Amygdala (tissue), 56 donors: ENCODE measurements around the gene TMSB4X.
"Not testable (repeated sequence)": the region's sequence is repeated elsewhere in the genome, so short reads cannot be mapped to it uniquely, and the experiment has no call there.

Experiments
- DNase-seq, 56 donors: peaks; one replicate each; lab custom pipeline; 2025; lab: John Stamatoyannopoulos, UW

TMSB4X gene

GRCh38 chrX:12974305-12974795 lies 560 bp upstream of the TMSB4X start:
- DNase-seq = peak in 26 of 56 donors; percentile 2 to 50 (median 22)

DNA sequence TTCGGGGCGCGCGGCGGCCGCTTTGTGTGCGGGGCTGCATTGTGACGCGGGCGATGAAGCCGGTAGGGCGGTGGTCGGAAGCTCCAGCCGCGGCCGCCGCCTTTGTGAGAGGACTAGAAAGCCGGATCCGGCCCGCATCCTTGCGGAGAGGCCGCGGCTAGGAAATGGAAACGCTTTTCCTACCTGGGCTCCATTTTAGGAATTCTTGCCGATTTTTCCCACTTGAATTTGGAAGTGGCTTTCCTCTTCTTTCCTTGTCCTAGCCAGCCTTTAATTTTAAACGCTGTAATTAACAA lies 708 bp downstream of the TMSB4X start:
- DNase-seq = peak in 1 of 56 donors; percentile 21

GRCh38 chrX:12975991-12976558 lies 1.2 kb downstream of the TMSB4X start:
- peak in 26 of 56 donors; percentile 1 to 63 (median 14) for DNase-seq

GRCh38 chrX:12976819-12977732 lies 2.2 kb downstream of the TMSB4X start:
- DNase-seq = not testable (repeated sequence)

DNA sequence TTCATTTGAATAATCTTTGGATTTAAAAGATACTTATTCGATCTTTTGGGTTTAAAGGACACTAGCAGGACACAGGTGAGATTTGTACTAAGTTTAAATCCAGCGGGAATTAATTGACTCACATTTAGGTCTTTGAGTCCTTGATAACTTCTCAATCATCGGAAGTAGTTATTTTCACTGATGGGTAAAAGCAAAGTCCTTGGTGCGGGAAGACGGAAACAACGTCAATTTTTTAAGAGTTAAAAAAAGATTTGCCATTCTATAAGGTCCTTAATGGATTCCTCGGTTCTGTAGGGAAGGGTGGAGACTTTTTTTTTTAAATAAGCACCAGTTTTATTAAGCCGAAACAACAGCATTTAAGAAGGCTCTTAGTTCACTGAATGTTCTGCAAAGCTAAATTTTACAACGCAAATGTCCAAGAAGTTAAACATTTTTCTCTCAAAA lies 2.9 kb downstream of the TMSB4X start:
- no peak for DNase-seq

DNA sequence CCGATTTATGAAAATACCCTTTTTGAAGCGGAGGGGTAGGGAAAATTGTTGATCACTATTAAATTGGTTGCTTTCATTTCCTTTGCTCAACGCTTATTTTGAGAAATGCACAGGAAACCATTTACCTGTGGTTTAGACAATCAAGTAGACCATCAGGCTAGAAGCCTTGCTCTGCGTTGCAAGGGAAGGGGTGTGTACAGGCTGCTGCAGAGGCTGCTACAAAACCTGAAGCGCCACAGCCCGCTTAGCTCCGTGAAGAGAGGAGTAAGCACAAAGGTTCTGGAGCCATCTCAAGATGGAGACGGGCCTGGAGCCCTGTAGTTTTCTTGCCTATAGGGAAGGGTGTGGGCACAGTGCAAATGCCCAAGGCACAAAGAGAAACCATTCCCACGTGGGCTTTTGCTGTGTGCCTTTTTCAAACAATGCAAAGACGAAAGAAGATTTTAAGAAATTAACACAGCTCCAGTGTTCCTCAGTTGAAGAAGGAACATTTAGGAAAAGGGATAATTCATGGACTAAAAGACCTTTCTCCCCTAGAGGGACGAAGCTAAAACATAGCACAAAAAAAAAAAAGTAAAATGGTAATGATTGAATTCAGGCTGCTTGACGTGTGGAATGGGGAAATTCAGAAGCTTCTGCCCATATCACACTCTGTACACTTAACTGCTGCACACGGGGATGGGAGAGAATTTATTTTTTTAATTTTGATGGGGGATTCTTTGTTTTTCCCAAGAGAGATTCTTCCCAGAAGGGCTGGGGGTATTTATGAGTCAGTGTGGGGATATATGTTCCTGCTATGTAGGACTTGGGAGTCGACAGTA lies 3.5 kb downstream of the TMSB4X start:
- DNase-seq = peak in 16 of 56 donors; percentile 1 to 41 (median 8)

- no peak for DNase-seq
Observed at GRCh38 chrX:12979026-12979607, 4.2 kb downstream of the TMSB4X start.

- DNase-seq = no peak
Observed at GRCh38 chrX:12979616-12980015, 4.7 kb downstream of the TMSB4X start.

GRCh38 chrX:12980039-12980438 lies 5.1 kb downstream of the TMSB4X start:
- not testable (repeated sequence) for DNase-seq

- no peak for DNase-seq
Observed at GRCh38 chrX:12981880-12982279, 7.0 kb downstream of the TMSB4X start.

GRCh38 chrX:12984603-12985319 lies 9.9 kb downstream of the TMSB4X start:
- DNase-seq = peak in 1 of 56 donors; percentile 4

GRCh38 chrX:12985331-12985730 lies 10.4 kb downstream of the TMSB4X start:
- no peak for DNase-seq

GRCh38 chrX:12986164-12986779 lies 11.4 kb downstream of the TMSB4X start:
- DNase-seq = no peak

DNA sequence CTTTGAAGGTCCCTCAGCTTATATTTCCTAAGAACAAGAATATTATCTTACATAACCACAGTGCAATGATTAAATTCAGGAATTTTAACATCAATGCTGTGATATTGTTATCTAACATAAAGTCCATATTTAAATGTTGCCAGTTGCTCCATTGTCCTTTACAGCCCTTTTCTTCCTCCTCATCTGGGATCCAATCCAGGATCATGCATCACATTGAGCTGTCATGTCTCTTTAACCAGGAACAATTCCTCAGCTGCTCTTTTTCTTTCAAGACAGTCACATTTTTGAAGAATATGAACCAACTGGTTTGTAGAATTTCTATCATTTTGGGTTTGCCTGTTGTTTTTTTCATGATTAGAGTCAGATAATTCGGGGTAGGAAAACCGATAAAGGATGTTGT lies 12.0 kb downstream of the TMSB4X start:
- no peak for DNase-seq

DNA sequence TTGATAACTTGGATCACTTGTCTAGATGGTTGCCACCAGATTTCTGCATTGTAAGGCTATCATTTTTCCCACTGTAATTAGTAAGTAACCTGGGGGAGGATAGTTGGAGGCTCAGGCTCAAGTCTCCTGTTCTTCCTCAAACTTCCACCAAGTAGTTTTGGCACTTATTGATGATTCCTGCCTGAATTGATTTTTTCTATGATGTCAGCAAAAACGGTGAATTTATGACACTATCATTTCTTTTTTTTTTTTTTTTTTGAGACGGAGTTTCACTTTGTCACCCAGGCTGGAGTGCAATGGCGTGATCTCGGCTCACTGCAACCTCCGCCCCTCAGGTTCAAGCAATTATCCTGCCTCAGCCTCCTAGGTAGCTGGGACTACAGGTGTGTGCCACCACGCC lies 12.4 kb downstream of the TMSB4X start:
- DNase-seq = no peak

GRCh38 chrX:12987900-12988594 lies 13.1 kb downstream of the TMSB4X start:
- DNase-seq = no peak

DNA sequence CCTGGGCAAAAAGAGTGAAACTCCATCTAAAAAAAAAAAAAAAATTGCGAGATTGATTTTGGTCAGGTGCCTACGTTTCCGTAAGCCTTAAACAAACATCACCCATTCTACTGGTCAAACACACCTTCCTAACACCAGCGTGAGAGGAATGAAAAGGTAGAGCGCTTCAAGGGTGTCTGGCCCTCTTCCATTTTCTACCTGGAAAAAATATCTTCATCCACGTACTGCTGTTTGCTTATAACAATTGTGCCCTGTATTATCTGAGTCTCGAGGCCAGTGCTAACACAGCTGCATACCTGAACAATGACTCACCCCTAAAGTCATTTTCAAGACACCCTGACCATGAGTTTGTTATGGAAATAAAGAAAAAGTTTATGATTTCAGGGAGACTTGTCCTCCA lies 13.9 kb downstream of the TMSB4X start:
- no peak for DNase-seq

GRCh38 chrX:12989461-12989860 lies 14.6 kb downstream of the TMSB4X start:
- DNase-seq = no peak

GRCh38 chrX:12991575-12991974 lies 16.7 kb downstream of the TMSB4X start:
- DNase-seq = no peak
